Endothelial cell of umbilical vein (primary cell): ENCODE data around the gene MARCHF11. TPM values are rescaled to one million over a fixed set of nuclear protein-coding genes. Genes with fewer than 3 reads are reported as not detected.

Experiments
- BruUV-seq: library from RNA; stranded (reverse); fragments of 400-500 nt; replicated peaks from 2 replicates; lab custom pipeline; 2021; lab: Mats Ljungman, UMichigan
- CTCF ChIA-PET: fragments of 300-600, 350-600 bp; sonication (Branson Sonifier 250); formaldehyde crosslinking; loops from one replicate; lab custom pipeline; 2021; ENCODE audit warnings: antibody characterized with exemption, inconsistent platforms; lab: Charles Lee
- POLR2A ChIA-PET: fragments of 300-600, 350-600 bp; sonication (Branson Sonifier 250); formaldehyde crosslinking; loops from one replicate; lab custom pipeline; 2021; ENCODE audit warnings: antibody characterized with exemption, inconsistent platforms; lab: Charles Lee
- DNase-seq: peaks from one replicate; pipeline ENCODE4 v3.0.0-alpha.2; 2011; ENCODE audit warnings: low read depth, low spot score
- FAIRE-seq: peaks from 2 replicates; lab custom pipeline; 2011; peaks lifted over from hg19 to GRCh38; lab: Jason Lieb, UNC
- H2AFZ ChIP-seq: 2 replicates; pipeline ENCODE4 v1.6.0; 2012; ENCODE audit warnings: low read depth, low read length, control low read depth, inconsistent platforms
- H3K27ac ChIP-seq: 2 replicates; pipeline ENCODE4 v1.5.1; 2011; ENCODE audit warnings: low read depth, mild to moderate bottlenecking, control low read depth, low read length, moderate library complexity; ENCODE audit not compliant: insufficient read depth
- H3K27me3 ChIP-seq, 2 experiments: 2 replicates each; pipeline versions ENCODE4 v1.6.0 to v1.6.1; 2011; ENCODE audit warnings: low read length in 2 of 2, mixed read lengths in 1 of 2; ENCODE audit not compliant: control insufficient read depth in 2 of 2, insufficient read depth in 2 of 2
- H3K36me3 ChIP-seq, 2 experiments: 2 replicates in 1 of 2; 3 replicates in 1 of 2; pipeline ENCODE4 v1.5.1; 2011; ENCODE audit warnings: low read length in 2 of 2, mild to moderate bottlenecking in 1 of 2, moderate library complexity in 1 of 2; ENCODE audit not compliant: control insufficient read depth in 2 of 2, insufficient read depth in 2 of 2; ENCODE audit errors: extremely low read depth in 1 of 2
- H3K4me1 ChIP-seq: 3 replicates; pipeline ENCODE4 v1.5.1; 2011; ENCODE audit warnings: mild to moderate bottlenecking, low read length; ENCODE audit not compliant: control insufficient read depth, insufficient read depth; ENCODE audit errors: extremely low read depth
- H3K4me2 ChIP-seq: 2 replicates; pipeline ENCODE4 v1.6.1; 2011; ENCODE audit warnings: low read length, control low read depth, mixed read lengths; ENCODE audit not compliant: insufficient read depth
- H3K4me3 ChIP-seq, 3 experiments: fragments of 200-600 bp in 1 of 3; sonication (generic), shearing (Covaris generic) in 1 of 3; replicated peaks in 1 of 3; 2 replicates each; pipeline ENCODE4 v1.5.1; 2011 to 2016; ENCODE audit warnings: control low read depth in 3 of 3, low read length in 3 of 3, mild to moderate bottlenecking in 2 of 3, inconsistent platforms in 1 of 3, low read depth in 1 of 3, moderate library complexity in 1 of 3; ENCODE audit not compliant: insufficient read depth in 1 of 3
- H3K79me2 ChIP-seq: 2 replicates; pipeline ENCODE4 v1.6.0; 2012; ENCODE audit warnings: low read length, inconsistent platforms; ENCODE audit not compliant: control insufficient read depth, insufficient read depth
- H3K9ac ChIP-seq: replicated peaks from 2 replicates; pipeline ENCODE3; 2011; ENCODE audit warnings: low read length, control low read depth; ENCODE audit not compliant: insufficient read depth; ENCODE audit errors: extremely low read depth
- H3K9me1 ChIP-seq: replicated peaks from 3 replicates; pipeline ENCODE4 v1.6.0; 2011; ENCODE audit warnings: mild to moderate bottlenecking, low read length; ENCODE audit not compliant: control insufficient read depth, insufficient read depth; ENCODE audit errors: extremely low read depth
- H3K9me3 ChIP-seq: replicated peaks from 2 replicates; pipeline ENCODE4 v1.5.1; 2012; ENCODE audit warnings: low read length, inconsistent platforms; ENCODE audit not compliant: control insufficient read depth, insufficient read depth
- H4K20me1 ChIP-seq: replicated peaks from 2 replicates; pipeline ENCODE3; 2011; ENCODE audit warnings: mild to moderate bottlenecking, low read length; ENCODE audit not compliant: control insufficient read depth, insufficient read depth; ENCODE audit errors: extremely low read depth
- EZH2 ChIP-seq: IDR thresholded peaks from 2 replicates; pipeline ENCODE4 v1.6.1; 2012; ENCODE audit warnings: borderline replicate concordance, low read depth, mild to moderate bottlenecking, moderate library complexity, low read length, inconsistent platforms; ENCODE audit not compliant: severe bottlenecking
- FOS ChIP-seq: IDR thresholded peaks from 2 replicates; pipeline ENCODE4 v1.6.1; 2011; ENCODE audit warnings: mild to moderate bottlenecking, low read length, moderate library complexity, borderline replicate concordance; ENCODE audit not compliant: insufficient read depth
- GATA2 ChIP-seq: IDR thresholded peaks from 2 replicates; pipeline ENCODE4 v1.7.0; 2011; ENCODE audit warnings: low read depth, mild to moderate bottlenecking, moderate library complexity, mixed read lengths, low read length; ENCODE audit not compliant: insufficient read length, insufficient read depth
- JUN ChIP-seq: IDR thresholded peaks from 2 replicates; pipeline ENCODE4 v1.6.1; 2011; ENCODE audit warnings: borderline replicate concordance, low read depth; ENCODE audit not compliant: insufficient read length, insufficient read depth
- MYC ChIP-seq: IDR thresholded peaks from one replicate; pipeline ENCODE4 v1.6.1; 2011; ENCODE audit warnings: mild to moderate bottlenecking, low read depth, low read length
- POLR2A ChIP-seq: IDR thresholded peaks from 2 replicates; pipeline ENCODE4 v1.6.1; 2012; ENCODE audit warnings: low read depth, mild to moderate bottlenecking, control low read depth, low read length
- POLR2AphosphoS5 ChIP-seq: IDR thresholded peaks from 2 replicates; pipeline ENCODE4 v1.6.1; 2012; ENCODE audit warnings: low read depth, mild to moderate bottlenecking, control low read depth, low read length, moderate library complexity; ENCODE audit not compliant: insufficient read depth
- dilution Hi-C: fragments of 300-500 bp; cut with MboI; formaldehyde crosslinking; loops from one replicate; pipeline ENCODE4 v1.15.0; 2019; ENCODE audit warnings: low sequenced_read_pairs; ENCODE audit not compliant: extremely low pct_ligation_motif_present
- intact Hi-C: fragments of 100-400 bp; cut with micrococcal nuclease; formaldehyde crosslinking; loops from one replicate; pipeline ENCODE4 v1.10.0; 2022
- polyA plus RNA-seq, 4 experiments: library from polyadenylated mRNA; depleted of rRNA in 3 of 4; stranded (reverse) in 3 of 4; unstranded in 1 of 4; fragments of >200 nt; gene quantifications; 2 replicates each; pipeline versions ENCODE4 v1.2.1 to v1.2.3, GENCODE V29; 2011 to 2012; ENCODE audit warnings: missing spikeins in 1 of 4
- total RNA-seq: library from RNA; stranded (reverse); gene quantifications from 2 replicates; pipeline ENCODE4 v1.2.3, GENCODE V29; 2021
- TF ChIP-seq, protein P1 (sequence below): IDR thresholded peaks from 2 replicates; pipeline ENCODE4 v1.6.1; 2011; ENCODE audit not compliant: insufficient read depth, insufficient read length
- TF ChIP-seq, protein P2 (sequence below), 2 donors: IDR thresholded peaks; 1 replicate in 1 of 2; 2 replicates in 1 of 2; pipeline ENCODE4 v1.5.1; 2011; ENCODE audit warnings: low read length in 2 of 2, mild to moderate bottlenecking in 2 of 2, moderate library complexity in 2 of 2, control low read depth in 1 of 2, inconsistent platforms in 1 of 2, low read depth in 1 of 2; ENCODE audit not compliant: insufficient read depth in 1 of 2; ENCODE audit errors: extremely low read depth in 1 of 2

Gene MARCHF11
- total and polyA plus RNA-seq, 2 donors (not counting 3 experiments of a cell fraction or from before 2014, with no cell fraction given): not detected

DNA sequence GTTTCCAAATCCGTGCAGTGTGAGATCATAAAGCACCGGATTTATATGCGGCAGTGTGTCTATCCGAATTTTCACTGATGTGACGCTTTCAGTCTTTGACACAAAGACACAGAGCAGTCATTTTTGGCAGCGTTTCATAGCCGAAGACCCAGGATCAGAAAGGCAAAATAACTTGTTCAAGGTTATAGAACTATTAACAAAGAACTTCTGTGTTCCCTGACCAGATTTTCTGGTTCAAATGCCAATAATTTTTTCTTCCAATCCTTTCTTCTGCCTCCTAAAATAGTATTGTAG is 1.1 kb upstream of the MARCHF11 start:
- H3K27ac ChIP-seq: no peak overlapping the region
- no peaks in the 10 kb centered on the region for H3K9me1 ChIP-seq
- no peak overlapping the region for H3K9ac ChIP-seq
- no peaks in the 10 kb centered on the region for H3K9me3 ChIP-seq
- H3K79me2 ChIP-seq: no peaks in the 10 kb centered on the region
- H4K20me1 ChIP-seq: no peaks in the 10 kb centered on the region
- TF ChIP-seq POLR2AphosphoS5 (no peak), EZH2 (no peak), MYC (no peak), JUN (no peak), POLR2A (no peak), GATA2 (no peak), FOS (no peak)
- TF ChIP-seq, protein P1, sequence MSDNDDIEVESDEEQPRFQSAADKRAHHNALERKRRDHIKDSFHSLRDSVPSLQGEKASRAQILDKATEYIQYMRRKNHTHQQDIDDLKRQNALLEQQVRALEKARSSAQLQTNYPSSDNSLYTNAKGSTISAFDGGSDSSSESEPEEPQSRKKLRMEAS: no peak
- TF ChIP-seq, protein P2, sequence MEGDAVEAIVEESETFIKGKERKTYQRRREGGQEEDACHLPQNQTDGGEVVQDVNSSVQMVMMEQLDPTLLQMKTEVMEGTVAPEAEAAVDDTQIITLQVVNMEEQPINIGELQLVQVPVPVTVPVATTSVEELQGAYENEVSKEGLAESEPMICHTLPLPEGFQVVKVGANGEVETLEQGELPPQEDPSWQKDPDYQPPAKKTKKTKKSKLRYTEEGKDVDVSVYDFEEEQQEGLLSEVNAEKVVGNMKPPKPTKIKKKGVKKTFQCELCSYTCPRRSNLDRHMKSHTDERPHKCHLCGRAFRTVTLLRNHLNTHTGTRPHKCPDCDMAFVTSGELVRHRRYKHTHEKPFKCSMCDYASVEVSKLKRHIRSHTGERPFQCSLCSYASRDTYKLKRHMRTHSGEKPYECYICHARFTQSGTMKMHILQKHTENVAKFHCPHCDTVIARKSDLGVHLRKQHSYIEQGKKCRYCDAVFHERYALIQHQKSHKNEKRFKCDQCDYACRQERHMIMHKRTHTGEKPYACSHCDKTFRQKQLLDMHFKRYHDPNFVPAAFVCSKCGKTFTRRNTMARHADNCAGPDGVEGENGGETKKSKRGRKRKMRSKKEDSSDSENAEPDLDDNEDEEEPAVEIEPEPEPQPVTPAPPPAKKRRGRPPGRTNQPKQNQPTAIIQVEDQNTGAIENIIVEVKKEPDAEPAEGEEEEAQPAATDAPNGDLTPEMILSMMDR (IDR thresholded peaks at IDR 0.05; ENCODE audit: extremely low read depth in 1 of 2, insufficient read depth in 1 of 2, low read depth in 1 of 2, low read length in 2 of 2): no peak
- H3K4me1 ChIP-seq: no peaks in the 10 kb centered on the region
- ChIA-PET CTCF (no interaction called here), POLR2A (no interaction called here)
- no peak overlapping the region for H3K4me3 ChIP-seq
- no peaks in the 10 kb centered on the region for H3K36me3 ChIP-seq
- peaks cover 22 to 36% of the 10 kb centered on the region in 2 experiments for H3K27me3 ChIP-seq
- FAIRE-seq (no peak), DNase-seq (no peak)
- no TSS peak for BruUV-seq
- intact Hi-C loops (no loop called here), dilution Hi-C loops (no loop called here)
- H3K4me2 ChIP-seq: no peak overlapping the region
- H2AFZ ChIP-seq: no peak overlapping the region
